GM13977 (cell line): ENCODE data around the gene PPP1R9B.

Source experiments
- DNase-seq: peaks from one replicate; pipeline ENCODE4 v3.0.0; 2012; ENCODE audit warnings: low spot score
- in situ Hi-C: fragments of 300-500 bp; cut with MboI; formaldehyde crosslinking; loops from one replicate; pipeline ENCODE4 v1.12.0; 2022; ENCODE audit warnings: low sequenced_read_pairs, low pct_unique_long_range_greater_than_20kb, mixed read lengths, inconsistent platforms; ENCODE audit not compliant: unreplicated experiment
- TF ChIP-seq, protein P1 (sequence below): IDR thresholded peaks from 2 replicates; pipeline ENCODE4 v1.5.1; 2012; ENCODE audit warnings: mild to moderate bottlenecking, control low read depth; ENCODE audit not compliant: insufficient read depth; ENCODE audit errors: extremely low read depth, missing control alignments

The PPP1R9B gene

DNA sequence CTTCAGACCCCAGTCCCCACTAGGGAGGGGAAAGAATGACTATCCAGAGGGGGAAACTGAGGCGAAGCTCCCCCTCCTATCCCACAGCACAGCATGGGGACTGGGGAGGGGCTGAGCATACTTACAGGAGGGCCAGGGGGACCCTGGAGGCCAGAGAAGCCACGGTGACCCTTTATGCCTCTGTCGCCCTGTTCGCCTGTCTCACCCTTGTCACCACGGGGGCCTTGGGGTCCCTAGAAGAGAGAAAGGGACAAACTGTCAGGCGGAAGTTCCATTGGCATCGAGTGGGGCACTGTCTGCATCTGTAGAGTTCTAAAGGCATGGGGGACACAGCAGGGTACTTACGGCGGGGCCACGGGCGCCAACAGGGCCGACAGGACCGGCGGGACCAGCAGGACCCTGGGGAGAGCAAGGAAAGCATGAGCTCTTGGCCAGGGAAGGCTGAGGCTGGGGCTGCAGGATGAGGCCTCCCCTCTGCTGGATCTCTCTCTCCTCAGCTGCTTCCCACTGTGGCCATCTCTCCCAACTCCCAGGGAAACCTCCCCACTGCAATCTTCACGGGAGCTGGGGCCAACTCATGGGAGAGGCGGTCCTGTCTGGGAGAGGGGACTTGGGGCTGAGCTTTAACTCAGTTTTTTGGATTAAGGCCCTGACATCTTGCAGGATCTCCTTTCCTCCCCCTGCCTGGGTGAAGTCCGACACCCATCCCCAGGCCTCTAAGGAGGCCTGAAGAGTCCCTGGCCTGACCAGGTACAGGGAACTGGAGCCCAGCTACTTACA lies 37.5 kb upstream of the PPP1R9B start:
- no peak for DNase-seq
- TF ChIP-seq, protein P1, sequence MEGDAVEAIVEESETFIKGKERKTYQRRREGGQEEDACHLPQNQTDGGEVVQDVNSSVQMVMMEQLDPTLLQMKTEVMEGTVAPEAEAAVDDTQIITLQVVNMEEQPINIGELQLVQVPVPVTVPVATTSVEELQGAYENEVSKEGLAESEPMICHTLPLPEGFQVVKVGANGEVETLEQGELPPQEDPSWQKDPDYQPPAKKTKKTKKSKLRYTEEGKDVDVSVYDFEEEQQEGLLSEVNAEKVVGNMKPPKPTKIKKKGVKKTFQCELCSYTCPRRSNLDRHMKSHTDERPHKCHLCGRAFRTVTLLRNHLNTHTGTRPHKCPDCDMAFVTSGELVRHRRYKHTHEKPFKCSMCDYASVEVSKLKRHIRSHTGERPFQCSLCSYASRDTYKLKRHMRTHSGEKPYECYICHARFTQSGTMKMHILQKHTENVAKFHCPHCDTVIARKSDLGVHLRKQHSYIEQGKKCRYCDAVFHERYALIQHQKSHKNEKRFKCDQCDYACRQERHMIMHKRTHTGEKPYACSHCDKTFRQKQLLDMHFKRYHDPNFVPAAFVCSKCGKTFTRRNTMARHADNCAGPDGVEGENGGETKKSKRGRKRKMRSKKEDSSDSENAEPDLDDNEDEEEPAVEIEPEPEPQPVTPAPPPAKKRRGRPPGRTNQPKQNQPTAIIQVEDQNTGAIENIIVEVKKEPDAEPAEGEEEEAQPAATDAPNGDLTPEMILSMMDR, result no peak
- in situ Hi-C loops, result no loop called here

DNA sequence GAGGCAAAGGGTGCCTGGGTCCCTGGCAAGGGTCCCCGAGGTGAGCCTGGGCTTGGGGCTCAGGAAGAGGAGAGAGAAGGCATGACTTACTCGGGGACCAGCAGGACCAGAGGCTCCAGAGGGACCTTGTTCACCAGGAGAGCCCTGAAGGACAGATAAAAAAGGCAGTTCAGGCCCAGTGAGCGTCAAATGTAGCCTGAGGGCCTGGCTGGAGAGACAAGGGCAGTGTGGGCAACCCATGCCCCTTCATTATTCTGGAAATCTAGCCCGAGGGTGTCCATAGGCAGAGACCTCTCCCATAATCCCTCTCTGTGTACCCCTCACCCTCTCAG lies 36.9 kb upstream of the PPP1R9B start:
- in situ Hi-C loops, result no loop called here
- DNase-seq, result no peak
- TF ChIP-seq, protein P1, result no peak

DNA sequence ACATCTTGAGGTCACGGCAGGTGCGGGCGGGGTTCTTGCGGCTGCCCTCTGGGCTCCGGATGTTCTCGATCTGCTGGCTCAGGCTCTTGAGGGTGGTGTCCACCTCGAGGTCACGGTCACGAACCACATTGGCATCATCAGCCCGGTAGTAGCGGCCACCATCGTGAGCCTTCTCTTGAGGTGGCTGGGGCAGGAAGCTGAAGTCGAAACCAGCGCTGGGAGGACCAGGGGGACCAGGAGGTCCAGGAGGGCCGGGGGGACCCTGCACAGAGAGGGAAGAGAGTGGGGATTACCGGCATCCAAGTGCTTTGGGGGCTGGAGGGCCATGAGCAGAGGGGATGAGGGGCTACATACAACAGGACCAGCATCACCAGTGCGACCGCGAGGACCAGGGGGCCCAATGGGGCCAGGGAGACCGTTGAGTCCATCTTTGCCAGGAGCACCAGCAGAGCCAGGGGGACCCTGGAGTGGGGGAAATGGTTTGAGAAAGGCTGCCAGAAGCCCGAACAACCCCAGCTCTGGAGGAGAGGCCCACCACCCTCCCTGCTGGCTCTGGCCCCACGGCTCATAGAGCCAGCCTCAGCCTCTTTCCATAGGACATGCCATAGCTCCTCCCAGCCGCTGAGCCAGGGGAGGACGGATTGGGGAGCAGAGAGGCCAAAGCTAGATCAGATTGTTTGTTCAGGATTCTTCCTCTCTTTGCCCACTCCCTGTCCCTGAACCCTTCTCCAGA lies 36.4 kb upstream of the PPP1R9B start:
- DNase-seq, result no peak
- in situ Hi-C loops, result no loop called here
- TF ChIP-seq, protein P1, result no peak

DNA sequence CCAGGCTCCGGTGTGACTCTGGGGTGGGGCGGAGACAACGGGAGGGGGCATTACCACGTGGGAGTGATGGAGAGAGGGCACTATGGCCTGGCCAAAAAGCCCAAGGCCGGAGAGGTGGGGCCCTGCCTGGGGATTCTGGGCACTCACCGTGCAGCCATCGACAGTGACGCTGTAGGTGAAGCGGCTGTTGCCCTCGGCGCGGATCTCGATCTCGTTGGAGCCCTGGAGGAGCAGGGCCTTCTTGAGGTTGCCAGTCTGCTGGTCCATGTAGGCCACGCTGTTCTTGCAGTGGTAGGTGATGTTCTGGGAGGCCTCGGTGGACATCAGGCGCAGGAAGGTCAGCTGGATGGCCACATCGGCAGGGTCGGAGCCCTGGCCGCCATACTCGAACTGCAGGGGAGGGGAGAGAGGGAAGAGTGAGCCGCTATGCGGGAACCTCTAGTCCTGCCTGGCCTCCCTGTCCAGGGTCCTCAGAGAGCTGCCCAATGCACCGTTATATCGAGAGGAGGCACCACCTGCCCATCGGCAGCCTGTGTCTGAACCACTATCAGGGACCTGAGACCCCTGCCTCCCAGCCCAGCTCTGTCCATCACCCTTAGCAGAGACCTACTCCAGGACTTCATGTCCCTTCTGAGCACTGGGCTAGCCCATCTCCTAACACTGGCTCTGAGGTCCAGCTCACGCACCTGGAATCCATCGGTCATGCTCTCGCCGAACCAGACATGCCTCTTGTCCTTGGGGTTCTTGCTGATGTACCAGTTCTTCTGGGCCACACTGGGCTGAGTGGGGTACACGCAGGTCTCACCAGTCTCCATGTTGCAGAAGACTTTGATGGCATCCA lies 35.4 kb upstream of the PPP1R9B start:
- in situ Hi-C loops, result no loop called here
- TF ChIP-seq, protein P1, result no peak
- no peak for DNase-seq

DNA sequence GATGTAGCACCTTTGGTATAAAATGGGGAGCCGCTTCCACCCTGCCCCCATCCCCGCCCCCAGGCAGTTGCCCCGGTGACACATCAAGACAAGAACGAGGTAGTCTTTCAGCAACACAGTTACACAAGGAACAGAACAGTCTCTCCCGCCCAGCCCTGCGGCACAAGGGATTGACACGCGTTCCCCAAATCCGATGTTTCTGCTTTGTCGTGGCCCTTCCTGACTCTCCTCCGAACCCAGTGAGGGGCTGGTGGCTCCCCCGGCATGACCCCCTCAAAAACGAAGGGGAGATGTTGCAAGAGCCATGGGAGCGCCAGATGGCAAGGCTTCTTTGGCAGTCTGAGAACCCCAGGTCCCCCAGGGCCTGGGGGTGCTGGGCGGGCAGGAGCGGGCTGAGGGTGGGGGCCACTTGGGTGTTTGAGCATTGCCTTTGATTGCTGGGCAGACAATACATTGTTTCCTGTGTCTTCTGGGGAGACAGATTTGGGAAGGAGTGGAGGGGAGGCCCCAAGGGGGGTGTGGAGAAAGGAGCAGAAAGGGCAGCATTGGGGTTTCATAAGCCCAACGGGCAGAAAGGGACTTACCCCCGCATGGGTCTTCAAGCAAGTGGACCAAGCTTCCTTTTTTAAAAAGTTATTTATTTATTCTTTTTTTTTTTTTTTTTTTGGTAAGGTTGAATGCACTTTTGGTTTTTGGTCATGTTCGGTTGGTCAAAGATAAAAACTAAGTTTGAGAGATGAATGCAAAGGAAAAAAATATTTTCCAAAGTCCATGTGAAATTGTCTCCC lies 34.3 kb upstream of the PPP1R9B start:
- TF ChIP-seq, protein P1, result no peak
- in situ Hi-C loops, result no loop called here
- no peak for DNase-seq

DNA sequence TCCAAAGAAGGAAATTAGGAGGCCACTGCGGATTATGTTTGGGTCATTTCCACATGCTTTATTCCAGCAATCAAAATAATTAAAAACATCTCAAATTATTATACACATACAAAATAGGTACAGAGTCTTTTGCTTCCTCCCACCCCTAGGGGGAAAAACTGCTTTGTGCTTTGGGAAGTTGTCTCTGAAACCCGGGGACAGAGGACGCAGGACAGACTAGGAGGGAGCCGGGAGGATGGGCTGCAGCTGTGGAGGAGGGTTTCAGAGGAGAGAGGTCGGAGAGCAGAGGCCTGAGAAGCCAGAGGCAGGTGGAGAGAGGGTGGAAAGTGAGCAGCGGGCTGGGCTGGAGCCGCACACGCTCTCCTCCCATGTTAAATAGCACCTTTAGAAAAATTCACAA lies 33.6 kb upstream of the PPP1R9B start:
- TF ChIP-seq, protein P1, result no peak
- in situ Hi-C loops, result no loop called here
- no peak for DNase-seq
